NOMO-1 treated with dmso at 0.1 percent for 144 hours (cell line): ENCODE data around the gene AGAP5.
"Not testable (repeated sequence)": the region's sequence is repeated elsewhere in the genome, so short reads cannot be mapped to it uniquely, and the experiment has no call there.

Experiments used
- DNase-seq: peaks from one replicate; lab custom pipeline; 2025; ENCODE audit not compliant: unreplicated experiment; lab: John Stamatoyannopoulos, UW

The AGAP5 gene

GRCh38 chr10:73715179-73716156, 17.6 kb upstream of the AGAP5 start:
- DNase-seq = not testable (repeated sequence)

- not testable (repeated sequence) for DNase-seq
Measured at GRCh38 chr10:73714483-73714882, 16.6 kb upstream of the AGAP5 start.

- DNase-seq = not testable (repeated sequence)
Measured at GRCh38 chr10:73713912-73714311, 16.0 kb upstream of the AGAP5 start.

- DNase-seq = not testable (repeated sequence)
Measured at GRCh38 chr10:73711683-73712082, 13.8 kb upstream of the AGAP5 start.

- not testable (repeated sequence) for DNase-seq
Measured at GRCh38 chr10:73708122-73708521, 10.2 kb upstream of the AGAP5 start.

- not testable (repeated sequence) for DNase-seq
Measured at GRCh38 chr10:73707628-73708027, 9.7 kb upstream of the AGAP5 start.

- not testable (repeated sequence) for DNase-seq
Measured at GRCh38 chr10:73706488-73706887, 8.6 kb upstream of the AGAP5 start.

- not testable (repeated sequence) for DNase-seq
Measured at GRCh38 chr10:73705506-73706072, 7.7 kb upstream of the AGAP5 start.

- DNase-seq = not testable (repeated sequence)
Measured at GRCh38 chr10:73703924-73704323, 6.0 kb upstream of the AGAP5 start.

- DNase-seq = not testable (repeated sequence)
Measured at GRCh38 chr10:73698819-73699218, 910 bp upstream of the AGAP5 start.

- DNase-seq = not testable (repeated sequence)
Measured at GRCh38 chr10:73695302-73695701, 2.6 kb downstream of the AGAP5 start.

- DNase-seq = not testable (repeated sequence)
Measured at GRCh38 chr10:73690755-73691154, 7.2 kb downstream of the AGAP5 start.

- not testable (repeated sequence) for DNase-seq
Measured at GRCh38 chr10:73689596-73689995, 8.3 kb downstream of the AGAP5 start.

- DNase-seq = not testable (repeated sequence)
Measured at GRCh38 chr10:73687641-73688040, 10.3 kb downstream of the AGAP5 start.

GRCh38 chr10:73674546-73674945, 23.4 kb downstream of the AGAP5 start:
- DNase-seq = not testable (repeated sequence)

- not testable (repeated sequence) for DNase-seq
Measured at GRCh38 chr10:73668378-73668777, 29.5 kb downstream of the AGAP5 start.

GRCh38 chr10:73666153-73666809, 31.6 kb downstream of the AGAP5 start:
- not testable (repeated sequence) for DNase-seq

- not testable (repeated sequence) for DNase-seq
Measured at GRCh38 chr10:73665581-73665980, 32.3 kb downstream of the AGAP5 start.

- not testable (repeated sequence) for DNase-seq
Measured at GRCh38 chr10:73664156-73665040, 33.5 kb downstream of the AGAP5 start.

- DNase-seq = not testable (repeated sequence)
Measured at GRCh38 chr10:73663621-73664020, 34.3 kb downstream of the AGAP5 start.
